Activated T-cell treated with anti-CD3 and anti-CD28 coated beads for 1 hour (primary cell): Measurements from ENCODE around the gene KIF26B.
"Not testable (repeated sequence)": the region's sequence is repeated elsewhere in the genome, so short reads cannot be mapped to it uniquely, and the experiment has no call there.

ENCODE experiments used
- DNase-seq: peaks from one replicate; pipeline ENCODE4 v3.0.0-alpha.2; 2020; ENCODE audit warnings: low read depth

KIF26B gene

DNA sequence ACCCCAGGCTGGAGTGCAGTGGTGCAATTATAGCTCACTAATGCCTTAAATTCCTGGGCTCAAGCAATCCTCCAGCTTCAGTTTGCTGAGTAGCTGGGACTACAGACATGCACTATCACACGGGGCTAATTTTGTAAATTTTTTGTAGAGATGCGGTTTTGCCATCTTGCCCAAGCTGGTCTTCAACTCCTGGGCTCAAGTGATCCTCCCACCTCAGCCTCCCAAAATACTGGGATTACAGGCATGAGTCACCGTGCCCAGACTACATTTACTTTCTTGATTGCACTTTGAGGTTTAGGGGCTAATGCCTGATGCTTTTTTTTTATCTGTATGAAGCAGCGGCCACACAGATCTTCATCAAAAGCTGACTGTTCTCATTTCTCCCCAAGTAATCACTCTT is 124.6 kb downstream of the KIF26B start:
- DNase-seq = no peak

DNA sequence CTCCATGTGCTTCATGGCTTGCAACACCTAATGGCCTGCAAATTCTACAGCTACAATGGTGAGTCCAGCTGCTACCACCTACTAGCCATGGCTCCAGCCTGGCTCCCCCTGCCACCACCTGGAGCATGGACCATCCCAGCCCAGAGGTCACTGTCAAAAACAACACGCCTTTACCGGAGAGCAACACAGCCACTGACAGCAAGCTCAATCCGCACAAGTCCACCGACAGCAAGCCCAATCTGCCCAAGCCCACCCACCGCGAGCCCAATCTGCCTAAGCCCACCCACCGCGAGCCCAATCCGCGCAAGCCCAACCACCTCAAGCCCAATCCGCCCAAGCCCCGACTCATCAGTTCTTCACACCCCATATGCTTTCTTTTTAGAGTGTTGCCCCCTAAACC is 128.2 kb downstream of the KIF26B start:
- DNase-seq = no peak

DNA sequence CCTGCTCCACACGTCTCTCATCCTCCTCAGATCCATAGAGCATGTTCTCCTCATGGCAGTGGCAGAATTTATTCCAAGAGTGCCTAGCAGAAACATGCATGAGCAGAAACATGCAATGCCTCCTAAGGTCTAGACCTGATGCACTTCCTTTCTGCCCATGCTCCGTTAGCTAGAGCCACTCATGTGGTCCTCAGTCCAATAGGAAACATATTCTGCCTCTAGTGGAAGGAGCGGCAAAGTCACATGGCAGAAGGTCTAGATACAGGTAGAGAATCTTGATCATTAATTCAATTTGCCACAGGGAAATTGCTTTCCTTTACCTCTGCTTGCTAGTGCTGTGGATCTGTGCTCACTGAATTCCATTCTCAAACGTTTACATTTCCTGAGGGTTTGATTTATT is 130.4 kb downstream of the KIF26B start:
- no peak for DNase-seq

GRCh38 chr1:245288796-245289195 is 134.0 kb downstream of the KIF26B start:
- no peak for DNase-seq

- DNase-seq = no peak
Observed at GRCh38 chr1:245290836-245291235, 136.1 kb downstream of the KIF26B start.

DNA sequence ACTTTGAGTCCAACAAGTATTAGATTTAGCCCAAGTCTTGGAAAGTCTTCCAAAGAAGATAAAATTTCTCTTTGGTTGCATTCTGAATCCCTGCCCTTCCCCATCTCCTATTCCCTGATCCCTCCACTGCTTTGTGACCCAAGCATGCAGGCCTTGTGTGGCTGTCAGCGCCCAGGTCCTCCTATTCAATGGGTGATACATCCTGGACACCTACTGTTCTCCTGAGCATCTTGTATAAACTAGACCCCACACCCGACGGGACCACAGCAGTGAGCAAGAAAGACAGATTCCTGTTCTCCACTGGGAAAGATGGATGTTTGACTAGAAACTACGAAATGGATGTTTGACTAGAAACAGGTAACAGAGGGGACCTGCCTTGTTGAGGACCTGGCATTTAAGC is 136.6 kb downstream of the KIF26B start:
- no peak for DNase-seq

GRCh38 chr1:245292141-245292540 is 137.4 kb downstream of the KIF26B start:
- no peak for DNase-seq

DNA sequence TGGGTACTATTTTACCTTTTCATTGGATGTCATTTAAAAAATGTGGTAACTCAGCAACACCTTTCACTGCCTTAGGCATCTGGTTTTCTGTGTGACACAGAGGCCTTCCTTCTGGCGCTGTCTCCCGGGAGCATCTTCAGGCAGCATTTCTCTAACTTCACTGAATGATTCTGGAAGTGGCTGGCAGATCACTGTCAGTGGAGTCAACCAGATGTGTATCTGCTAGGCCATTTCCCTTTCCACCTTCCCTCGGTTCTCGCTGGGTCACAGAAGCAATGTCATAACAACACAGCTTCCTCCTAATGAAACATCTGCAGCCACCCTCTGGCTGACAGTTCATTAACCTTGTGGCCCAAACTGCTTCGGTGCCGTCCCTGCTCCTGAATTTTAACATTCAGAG is 137.8 kb downstream of the KIF26B start:
- DNase-seq = no peak

- DNase-seq = no peak
Observed at GRCh38 chr1:245294020-245294419, 139.2 kb downstream of the KIF26B start.

GRCh38 chr1:245298781-245299180 is 144.0 kb downstream of the KIF26B start:
- DNase-seq = no peak

DNA sequence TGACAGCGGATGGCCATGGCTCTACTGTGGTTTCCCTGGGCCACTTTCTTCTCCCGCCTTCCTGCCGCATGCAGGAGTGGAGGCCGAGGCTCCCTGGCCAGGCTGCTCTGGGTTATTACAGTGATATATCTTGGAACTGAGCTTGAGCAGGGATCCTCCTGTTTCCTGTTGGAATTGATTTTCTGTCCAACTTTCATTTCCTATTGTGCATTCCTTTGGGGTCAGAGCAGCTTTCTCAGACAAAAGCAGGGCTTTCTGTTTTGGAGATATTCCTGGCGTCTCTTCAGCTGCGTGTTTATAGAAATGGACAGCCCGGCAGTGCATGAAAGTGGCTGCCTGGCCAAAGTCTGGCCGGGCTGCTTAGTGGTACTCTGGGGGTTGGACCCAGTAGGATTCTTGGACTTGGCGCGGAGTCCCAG is 146.4 kb downstream of the KIF26B start:
- no peak for DNase-seq

DNA sequence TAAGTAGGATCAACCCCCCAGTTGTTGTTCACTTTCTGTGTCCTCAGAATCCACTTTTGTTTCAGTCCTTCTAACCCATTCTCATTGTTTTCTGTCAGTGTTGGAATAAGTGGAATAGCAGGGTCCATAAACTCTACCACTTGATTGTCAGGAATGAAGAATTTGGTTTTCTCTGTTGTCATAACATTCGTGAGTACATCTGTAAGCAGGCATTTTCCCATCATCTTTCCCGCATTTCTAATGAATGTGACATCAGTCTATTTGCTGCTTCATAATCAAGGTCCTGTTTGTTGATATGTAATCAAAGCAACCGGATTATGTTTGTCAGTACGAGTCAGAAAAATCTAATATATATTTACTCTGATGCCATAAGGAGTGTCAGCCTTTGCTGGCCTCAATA is 147.1 kb downstream of the KIF26B start:
- DNase-seq = no peak

DNA sequence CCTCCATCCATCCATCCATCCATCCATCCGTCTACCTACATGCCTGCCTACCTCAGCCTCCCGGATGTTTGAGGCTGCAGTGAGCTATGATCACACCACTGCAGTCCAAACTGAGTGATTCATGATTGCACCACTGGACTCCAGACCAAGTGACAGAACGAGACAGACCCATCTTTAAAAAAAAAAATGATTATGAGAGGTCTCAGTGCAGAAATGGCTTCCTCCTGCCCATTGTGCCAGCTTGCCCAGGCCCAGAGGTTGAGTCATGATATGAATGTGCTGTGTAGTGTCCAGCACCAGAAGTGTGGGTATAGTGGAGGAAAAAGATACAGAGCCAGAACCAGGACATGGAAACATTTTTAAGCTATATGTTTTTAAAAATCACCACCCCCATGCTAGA is 149.9 kb downstream of the KIF26B start:
- DNase-seq = no peak

GRCh38 chr1:245306020-245306419 is 151.2 kb downstream of the KIF26B start:
- DNase-seq = no peak

- DNase-seq = no peak
Observed at GRCh38 chr1:245306628-245307410, 152.0 kb downstream of the KIF26B start.

DNA sequence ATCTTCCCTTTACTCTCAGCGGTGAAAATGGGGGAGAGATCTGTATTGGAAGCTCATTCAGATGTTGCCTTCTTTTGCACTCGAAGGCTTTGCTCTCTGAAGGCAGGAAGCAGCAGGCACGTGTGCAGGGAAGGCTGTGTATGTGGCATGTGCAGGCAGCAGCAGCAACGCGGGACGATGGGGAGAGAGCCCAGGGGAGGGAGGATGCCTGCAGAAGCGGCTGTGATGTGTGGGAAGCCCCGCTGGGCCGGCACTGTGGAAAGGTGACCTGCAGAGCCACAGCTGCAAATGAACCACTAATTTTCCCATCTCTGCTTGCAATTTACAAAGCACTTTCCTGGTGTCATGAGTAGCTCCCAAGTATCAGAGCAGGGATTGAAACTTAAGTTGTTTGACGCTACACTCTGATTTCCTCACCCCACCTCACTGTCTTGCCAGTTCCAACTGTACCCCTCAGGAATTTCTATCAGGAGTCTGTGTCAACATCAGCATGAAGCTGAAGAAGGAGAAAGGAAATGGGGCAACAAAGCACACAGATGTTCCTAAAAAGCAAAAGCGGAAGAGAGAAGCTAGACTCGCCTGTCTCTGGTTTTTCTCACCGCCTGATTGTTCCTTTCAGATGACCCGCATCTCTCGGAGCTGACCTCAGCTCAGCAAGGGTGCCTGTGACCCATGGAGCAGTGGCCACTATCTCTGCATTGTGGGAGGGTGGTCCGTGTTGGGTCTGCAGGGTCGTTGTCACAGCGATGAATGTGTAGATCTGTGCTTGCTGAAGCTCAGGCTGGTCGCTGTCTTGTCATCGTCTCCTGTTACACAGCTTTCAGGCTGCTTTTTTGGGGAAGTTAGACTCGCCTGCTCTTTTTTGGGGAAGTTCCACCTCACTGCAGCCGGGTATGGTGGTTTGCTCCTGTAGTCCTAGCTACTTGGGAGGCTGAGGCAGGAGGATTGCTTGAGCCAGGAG is 156.1 kb downstream of the KIF26B start:
- no peak for DNase-seq

GRCh38 chr1:245311887-245312536 is 157.2 kb downstream of the KIF26B start:
- no peak for DNase-seq

GRCh38 chr1:245313576-245313975 is 158.8 kb downstream of the KIF26B start:
- no peak for DNase-seq

DNA sequence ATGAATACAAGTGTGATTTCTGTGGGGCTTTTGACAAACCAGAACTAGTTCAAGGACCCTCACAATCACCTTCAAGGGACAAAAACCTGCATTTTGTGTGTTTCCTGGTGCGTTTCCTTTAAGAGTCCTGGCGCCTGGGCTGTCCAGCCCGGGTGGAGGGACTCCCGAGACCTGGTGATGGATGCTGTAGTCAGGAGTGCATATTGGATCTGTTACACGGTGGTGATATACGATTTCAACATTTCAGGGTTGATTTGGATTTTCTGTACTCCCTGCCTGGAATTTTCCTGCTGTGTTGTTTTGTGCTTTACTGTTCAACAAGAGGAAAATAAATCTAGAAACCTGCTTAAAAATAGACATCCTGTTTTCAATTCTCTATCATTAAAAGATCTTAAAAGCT is 162.0 kb downstream of the KIF26B start:
- DNase-seq = no peak

DNA sequence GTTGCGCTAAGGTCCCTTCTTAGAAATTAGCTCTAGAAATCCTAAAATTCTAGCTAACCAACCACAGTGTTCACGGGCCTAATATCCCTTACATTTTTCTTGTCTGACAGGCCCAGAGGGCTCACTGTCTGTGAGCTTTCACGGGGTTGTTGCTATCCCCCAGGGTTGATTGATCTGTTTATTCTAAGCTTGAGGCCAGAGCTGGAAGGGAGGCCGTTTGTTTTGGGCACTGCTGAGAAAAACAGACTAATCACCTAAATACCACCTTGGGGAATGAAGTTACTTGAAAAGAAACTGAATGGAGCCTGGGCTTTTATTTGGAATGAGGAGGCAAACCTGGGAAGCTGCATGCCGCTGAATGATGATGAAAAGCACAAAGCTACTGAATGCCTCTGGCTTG is 162.4 kb downstream of the KIF26B start:
- DNase-seq = no peak

DNA sequence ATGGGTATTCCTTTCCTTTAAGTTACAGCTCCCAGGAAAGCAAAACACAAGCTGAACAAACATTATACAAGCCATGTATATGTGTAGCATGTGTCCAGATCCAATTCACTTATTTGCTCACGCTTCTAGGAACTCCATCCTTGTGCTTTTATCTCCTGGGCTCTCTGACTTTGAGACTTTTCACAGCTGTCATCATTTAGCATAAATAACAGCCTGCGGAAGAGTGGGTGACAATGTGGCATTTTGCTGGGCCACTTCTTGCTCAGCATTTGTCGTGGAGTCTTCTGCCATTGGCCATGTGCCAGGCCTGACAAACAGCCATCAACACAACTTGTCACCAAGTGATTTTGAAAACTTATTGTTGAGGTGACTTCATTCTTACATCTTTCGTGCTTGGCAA is 164.3 kb downstream of the KIF26B start:
- no peak for DNase-seq

DNA sequence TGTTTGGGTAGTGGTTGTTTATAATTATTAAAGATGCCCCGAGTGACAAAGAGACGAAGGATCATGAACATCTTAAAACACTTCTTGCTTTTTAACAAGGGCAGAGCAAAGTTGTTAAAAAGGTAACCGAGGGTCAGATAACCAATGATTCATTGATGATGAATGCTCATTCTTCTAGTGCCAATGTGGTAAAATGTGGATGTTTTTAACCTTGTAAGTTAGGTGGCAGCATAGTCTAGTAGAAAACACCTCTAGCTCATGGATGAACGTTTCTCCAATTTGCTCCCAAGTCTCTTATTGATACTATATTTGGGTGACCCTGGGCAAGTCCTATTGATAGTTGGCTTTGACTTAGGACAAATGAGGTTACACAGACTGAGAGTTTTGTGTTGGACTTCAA is 167.9 kb downstream of the KIF26B start:
- no peak for DNase-seq

GRCh38 chr1:245323765-245324164 is 169.0 kb downstream of the KIF26B start:
- not testable (repeated sequence) for DNase-seq
